Measurements from ENCODE around the gene GIPC2.

Gene GIPC2

DNA sequence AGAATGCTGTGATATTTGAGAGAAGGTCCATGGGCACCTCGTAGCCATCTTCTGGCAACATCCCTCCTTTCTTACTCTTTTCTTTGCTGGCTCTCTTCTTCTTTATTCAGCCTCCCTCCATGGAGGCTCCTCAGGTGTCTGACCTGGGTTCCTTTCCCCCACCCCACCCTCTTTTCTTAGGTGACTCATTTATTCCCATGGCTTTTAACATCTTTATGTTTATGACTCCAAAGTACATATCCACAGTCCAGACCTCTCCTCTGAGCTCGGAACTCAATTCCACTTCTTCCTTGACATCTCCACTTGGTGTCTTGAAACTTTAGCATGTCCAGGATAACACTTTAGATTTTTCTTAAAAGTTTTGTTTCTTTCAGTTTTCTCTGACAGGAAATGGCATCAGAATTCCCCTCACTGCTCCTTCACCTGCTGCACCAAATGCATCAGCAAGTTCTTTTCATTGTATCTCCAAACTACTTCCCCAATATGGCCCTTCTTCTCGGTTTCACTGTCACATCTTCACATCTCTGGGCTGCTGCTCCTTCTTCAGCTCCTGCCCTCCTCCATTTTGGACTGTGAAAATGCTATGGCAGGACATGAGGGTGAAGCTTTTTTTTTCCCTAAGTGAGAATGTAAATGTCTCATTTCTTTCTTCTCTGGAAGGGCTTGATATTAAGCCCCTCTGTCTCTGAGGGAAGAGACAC, 95.9 kb downstream of the GIPC2 start:
- Mint-ChIP-seq H3K9me3 (no peaks in the 10 kb centered on the region), H3K27me3 (ENCODE audit: low read depth) (peaks cover 4% of the 10 kb centered on the region), H3K4me3 (no peak overlapping the region), H3K27ac (no peak overlapping the region), H3K4me1 (peaks cover 5% of the 10 kb centered on the region), H3K36me3 (ENCODE audit: low read depth) (no peaks in the 10 kb centered on the region)
- TF ChIP-seq CTCF (IDR thresholded peaks at IDR 0.05; ENCODE audit: unreplicated experiment in 3 of 3): no peak

DNA sequence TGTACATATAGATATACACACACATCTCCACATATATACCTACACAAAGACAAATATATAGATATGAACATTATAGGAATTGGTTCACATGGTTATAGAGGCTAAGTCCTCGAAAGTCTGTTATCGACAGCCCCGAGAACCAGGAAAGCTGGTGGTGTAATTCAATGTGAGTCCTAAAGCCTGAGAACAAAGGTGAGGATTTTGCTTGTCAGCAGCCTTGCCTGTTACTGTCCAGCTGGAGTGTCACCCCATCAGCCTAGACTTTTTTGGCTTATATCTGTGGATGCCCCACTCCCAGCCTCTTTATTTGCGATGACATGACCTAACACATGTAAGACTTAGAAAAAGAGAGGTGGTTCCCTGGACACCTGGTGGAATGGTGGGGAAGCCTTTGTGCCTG, 97.0 kb downstream of the GIPC2 start:
- Mint-ChIP-seq H3K36me3 (ENCODE audit: low read depth) (no peaks in the 10 kb centered on the region), H3K27ac (no peak overlapping the region), H3K4me1 (peaks cover 5% of the 10 kb centered on the region), H3K27me3 (ENCODE audit: low read depth) (peaks cover 4% of the 10 kb centered on the region), H3K9me3 (no peaks in the 10 kb centered on the region), H3K4me3 (no peak overlapping the region)
- TF ChIP-seq CTCF (IDR thresholded peaks at IDR 0.05; ENCODE audit: unreplicated experiment in 3 of 3): no peak

DNA sequence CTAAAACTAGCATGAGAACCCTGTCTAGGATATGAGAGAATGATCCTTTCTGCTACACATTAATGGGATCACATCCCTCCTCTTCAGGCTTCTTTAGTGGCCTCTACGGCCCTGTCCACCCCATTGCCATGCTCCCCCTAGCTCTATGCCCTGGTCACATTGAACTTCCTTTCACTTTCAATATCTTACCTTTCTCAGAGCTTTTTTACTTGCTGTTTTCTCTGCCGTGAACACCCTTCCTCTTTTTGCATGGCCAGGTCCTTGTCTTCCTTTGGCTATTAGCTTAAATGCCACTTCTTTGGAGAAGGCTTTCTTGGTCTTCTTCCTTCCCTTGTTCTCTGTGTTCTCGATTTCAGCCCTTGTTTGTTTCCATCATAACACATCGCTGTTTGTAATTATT, 97.4 kb downstream of the GIPC2 start:
- peaks cover 5% of the 10 kb centered on the region for H3K4me1 Mint-ChIP-seq
- H3K27me3 Mint-ChIP-seq (ENCODE audit: low read depth): peaks cover 4% of the 10 kb centered on the region
- no peaks in the 10 kb centered on the region for H3K9me3 Mint-ChIP-seq
- TF ChIP-seq CTCF (IDR thresholded peaks at IDR 0.05; ENCODE audit: unreplicated experiment in 3 of 3): no peak
- no peak overlapping the region for H3K4me3 Mint-ChIP-seq
- no peaks in the 10 kb centered on the region for H3K36me3 Mint-ChIP-seq (ENCODE audit: low read depth)
- H3K27ac Mint-ChIP-seq: peak overlapping the region; percentile 3 to 8 (median 7)

GRCh38 chr1:78143673-78144072, 97.9 kb downstream of the GIPC2 start:
- no peak for TF ChIP-seq CTCF (IDR thresholded peaks at IDR 0.05; ENCODE audit: unreplicated experiment in 3 of 3)
- H3K36me3 Mint-ChIP-seq (ENCODE audit: low read depth): no peaks in the 10 kb centered on the region
- peaks cover 5% of the 10 kb centered on the region for H3K4me1 Mint-ChIP-seq
- H3K9me3 Mint-ChIP-seq: peaks cover 5% of the 10 kb centered on the region
- peaks cover 4% of the 10 kb centered on the region for H3K27me3 Mint-ChIP-seq (ENCODE audit: low read depth)
- H3K4me3 Mint-ChIP-seq: no peak overlapping the region
- peak overlapping the region; percentile 3 to 25 (median 8) for H3K27ac Mint-ChIP-seq

DNA sequence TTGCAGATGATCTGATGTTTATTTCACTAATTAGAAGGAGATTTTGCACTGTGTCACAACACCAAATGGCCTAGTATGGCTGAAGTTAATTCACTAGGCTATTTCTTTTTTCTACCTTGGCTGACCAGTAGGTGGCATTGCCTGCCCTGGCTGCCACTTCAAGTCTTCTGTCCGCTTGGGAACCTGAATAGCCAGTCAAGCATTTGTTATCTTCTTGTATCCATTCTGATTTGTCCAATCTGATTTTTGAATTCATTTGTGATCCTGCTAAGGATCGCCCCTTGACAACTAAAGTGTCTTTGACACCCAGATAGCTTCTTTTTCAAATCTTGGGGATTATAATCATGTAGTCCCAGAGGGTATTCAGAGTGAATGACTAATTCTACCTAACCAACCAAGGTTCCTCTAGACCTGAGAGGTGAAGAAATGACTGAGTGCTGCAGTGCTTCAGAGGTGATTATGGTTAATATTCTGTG, 99.4 kb downstream of the GIPC2 start:
- no peak overlapping the region for H3K4me3 Mint-ChIP-seq
- peaks cover 4% of the 10 kb centered on the region for H3K27me3 Mint-ChIP-seq (ENCODE audit: low read depth)
- peak overlapping the region in 1 of 3 experiments; percentile 51 for H3K27ac Mint-ChIP-seq
- peaks cover 9% of the 10 kb centered on the region for H3K9me3 Mint-ChIP-seq
- TF ChIP-seq CTCF (IDR thresholded peaks at IDR 0.05; ENCODE audit: unreplicated experiment in 3 of 3): peak; percentile 85 to 94 (median 89)
- no peaks in the 10 kb centered on the region for H3K36me3 Mint-ChIP-seq (ENCODE audit: low read depth)
- peaks cover 5% of the 10 kb centered on the region for H3K4me1 Mint-ChIP-seq

- Mint-ChIP-seq H3K27me3 (ENCODE audit: low read depth) (peaks cover 4% of the 10 kb centered on the region), H3K27ac (no peak overlapping the region), H3K9me3 (peaks cover 9% of the 10 kb centered on the region), H3K36me3 (ENCODE audit: low read depth) (no peaks in the 10 kb centered on the region), H3K4me1 (peaks cover 5% of the 10 kb centered on the region), H3K4me3 (no peak overlapping the region)
- TF ChIP-seq CTCF (IDR thresholded peaks at IDR 0.05; ENCODE audit: unreplicated experiment in 3 of 3): no peak
These were observed 100.5 kb downstream of the GIPC2 start for GRCh38 chr1:78146205-78146771.

Data from nephron (organoid).